ENCODE results near the gene TEKT2.

DNA sequence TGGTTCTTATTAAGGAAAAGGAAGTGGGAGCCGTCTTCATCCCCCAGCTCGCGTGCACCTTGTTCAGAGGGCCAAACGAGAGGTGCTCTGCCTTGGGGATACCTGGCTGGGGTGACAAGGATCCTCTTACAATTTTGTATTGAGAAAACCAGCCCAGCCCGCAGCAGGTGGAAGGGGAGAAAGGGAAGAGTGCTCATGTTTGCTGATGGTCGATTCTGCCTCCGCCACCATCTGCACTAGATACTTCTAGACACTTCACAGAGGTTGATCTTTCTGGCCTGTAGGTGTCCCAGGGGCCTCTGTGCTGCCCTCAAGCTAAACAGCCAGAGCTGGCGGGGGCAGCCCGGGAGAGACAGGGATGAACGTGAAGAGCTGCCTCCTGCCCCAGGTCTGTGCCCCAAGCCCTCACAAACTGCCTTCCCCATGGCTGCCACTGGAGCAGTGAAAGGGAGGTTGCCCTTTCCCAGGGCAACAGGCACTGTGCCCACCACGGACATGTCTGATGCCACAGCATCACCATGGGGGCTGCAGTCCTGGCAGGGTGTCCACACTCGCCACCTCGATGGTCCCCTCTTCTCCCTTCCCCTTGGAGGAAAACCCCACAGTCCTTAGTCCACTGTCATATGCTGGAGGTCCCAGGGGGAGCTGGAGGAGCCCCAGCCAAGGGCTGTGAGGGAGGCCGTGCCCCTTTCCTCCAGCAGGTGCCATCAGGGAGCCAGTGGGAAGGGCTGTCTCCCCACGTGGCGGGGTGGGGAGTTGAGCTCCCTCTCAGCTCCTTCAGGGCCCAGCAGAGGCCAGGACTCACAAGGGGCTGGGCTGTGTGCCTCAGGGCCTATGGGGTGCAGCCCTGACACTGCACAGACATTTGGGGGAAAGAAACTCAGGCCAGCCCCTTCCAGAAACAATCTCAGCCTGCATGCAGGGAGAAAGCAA, 12.9 kb downstream of the TEKT2 start:
- TF ChIP-seq, protein P1, sequence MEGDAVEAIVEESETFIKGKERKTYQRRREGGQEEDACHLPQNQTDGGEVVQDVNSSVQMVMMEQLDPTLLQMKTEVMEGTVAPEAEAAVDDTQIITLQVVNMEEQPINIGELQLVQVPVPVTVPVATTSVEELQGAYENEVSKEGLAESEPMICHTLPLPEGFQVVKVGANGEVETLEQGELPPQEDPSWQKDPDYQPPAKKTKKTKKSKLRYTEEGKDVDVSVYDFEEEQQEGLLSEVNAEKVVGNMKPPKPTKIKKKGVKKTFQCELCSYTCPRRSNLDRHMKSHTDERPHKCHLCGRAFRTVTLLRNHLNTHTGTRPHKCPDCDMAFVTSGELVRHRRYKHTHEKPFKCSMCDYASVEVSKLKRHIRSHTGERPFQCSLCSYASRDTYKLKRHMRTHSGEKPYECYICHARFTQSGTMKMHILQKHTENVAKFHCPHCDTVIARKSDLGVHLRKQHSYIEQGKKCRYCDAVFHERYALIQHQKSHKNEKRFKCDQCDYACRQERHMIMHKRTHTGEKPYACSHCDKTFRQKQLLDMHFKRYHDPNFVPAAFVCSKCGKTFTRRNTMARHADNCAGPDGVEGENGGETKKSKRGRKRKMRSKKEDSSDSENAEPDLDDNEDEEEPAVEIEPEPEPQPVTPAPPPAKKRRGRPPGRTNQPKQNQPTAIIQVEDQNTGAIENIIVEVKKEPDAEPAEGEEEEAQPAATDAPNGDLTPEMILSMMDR (tag by site-specific recombination; IDR thresholded peaks at IDR 0.05), result peak; percentile 94
- TF ChIP-seq ZNF221 (tag by site-specific recombination; IDR thresholded peaks at IDR 0.05; ENCODE audit: borderline replicate concordance) (no peak), HOXD13 (CRISPR knock-in tag; IDR thresholded peaks at IDR 0.05; ENCODE audit: borderline replicate concordance) (no peak), ZNF394 (tag by site-specific recombination; IDR thresholded peaks at IDR 0.05; ENCODE audit: borderline replicate concordance) (no peak), MYNN (tag by site-specific recombination; IDR thresholded peaks at IDR 0.05; ENCODE audit: borderline replicate concordance) (no peak), ZNF274 (IDR thresholded peaks at IDR 0.05; ENCODE audit: low read length) (no peak), ZNF274 (tag by site-specific recombination; IDR thresholded peaks at IDR 0.05; ENCODE audit: borderline replicate concordance) (no peak), MZF1 (tag by site-specific recombination; IDR thresholded peaks at IDR 0.05; ENCODE audit: borderline replicate concordance) (no peak), HOXA7 (CRISPR knock-in tag; IDR thresholded peaks at IDR 0.05; ENCODE audit: borderline replicate concordance) (no peak)
- TF ChIP-seq, protein P2, sequence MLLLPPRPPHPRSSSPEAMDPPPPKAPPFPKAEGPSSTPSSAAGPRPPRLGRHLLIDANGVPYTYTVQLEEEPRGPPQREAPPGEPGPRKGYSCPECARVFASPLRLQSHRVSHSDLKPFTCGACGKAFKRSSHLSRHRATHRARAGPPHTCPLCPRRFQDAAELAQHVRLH (tag by site-specific recombination; IDR thresholded peaks at IDR 0.05), result no peak
- TF ChIP-seq, protein P3, sequence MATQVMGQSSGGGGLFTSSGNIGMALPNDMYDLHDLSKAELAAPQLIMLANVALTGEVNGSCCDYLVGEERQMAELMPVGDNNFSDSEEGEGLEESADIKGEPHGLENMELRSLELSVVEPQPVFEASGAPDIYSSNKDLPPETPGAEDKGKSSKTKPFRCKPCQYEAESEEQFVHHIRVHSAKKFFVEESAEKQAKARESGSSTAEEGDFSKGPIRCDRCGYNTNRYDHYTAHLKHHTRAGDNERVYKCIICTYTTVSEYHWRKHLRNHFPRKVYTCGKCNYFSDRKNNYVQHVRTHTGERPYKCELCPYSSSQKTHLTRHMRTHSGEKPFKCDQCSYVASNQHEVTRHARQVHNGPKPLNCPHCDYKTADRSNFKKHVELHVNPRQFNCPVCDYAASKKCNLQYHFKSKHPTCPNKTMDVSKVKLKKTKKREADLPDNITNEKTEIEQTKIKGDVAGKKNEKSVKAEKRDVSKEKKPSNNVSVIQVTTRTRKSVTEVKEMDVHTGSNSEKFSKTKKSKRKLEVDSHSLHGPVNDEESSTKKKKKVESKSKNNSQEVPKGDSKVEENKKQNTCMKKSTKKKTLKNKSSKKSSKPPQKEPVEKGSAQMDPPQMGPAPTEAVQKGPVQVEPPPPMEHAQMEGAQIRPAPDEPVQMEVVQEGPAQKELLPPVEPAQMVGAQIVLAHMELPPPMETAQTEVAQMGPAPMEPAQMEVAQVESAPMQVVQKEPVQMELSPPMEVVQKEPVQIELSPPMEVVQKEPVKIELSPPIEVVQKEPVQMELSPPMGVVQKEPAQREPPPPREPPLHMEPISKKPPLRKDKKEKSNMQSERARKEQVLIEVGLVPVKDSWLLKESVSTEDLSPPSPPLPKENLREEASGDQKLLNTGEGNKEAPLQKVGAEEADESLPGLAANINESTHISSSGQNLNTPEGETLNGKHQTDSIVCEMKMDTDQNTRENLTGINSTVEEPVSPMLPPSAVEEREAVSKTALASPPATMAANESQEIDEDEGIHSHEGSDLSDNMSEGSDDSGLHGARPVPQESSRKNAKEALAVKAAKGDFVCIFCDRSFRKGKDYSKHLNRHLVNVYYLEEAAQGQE (tag by site-specific recombination; IDR thresholded peaks at IDR 0.05), result no peak
- TF ChIP-seq, protein P4, sequence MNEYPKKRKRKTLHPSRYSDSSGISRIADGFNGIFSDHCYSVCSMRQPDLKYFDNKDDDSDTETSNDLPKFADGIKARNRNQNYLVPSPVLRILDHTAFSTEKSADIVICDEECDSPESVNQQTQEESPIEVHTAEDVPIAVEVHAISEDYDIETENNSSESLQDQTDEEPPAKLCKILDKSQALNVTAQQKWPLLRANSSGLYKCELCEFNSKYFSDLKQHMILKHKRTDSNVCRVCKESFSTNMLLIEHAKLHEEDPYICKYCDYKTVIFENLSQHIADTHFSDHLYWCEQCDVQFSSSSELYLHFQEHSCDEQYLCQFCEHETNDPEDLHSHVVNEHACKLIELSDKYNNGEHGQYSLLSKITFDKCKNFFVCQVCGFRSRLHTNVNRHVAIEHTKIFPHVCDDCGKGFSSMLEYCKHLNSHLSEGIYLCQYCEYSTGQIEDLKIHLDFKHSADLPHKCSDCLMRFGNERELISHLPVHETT (tag by site-specific recombination; IDR thresholded peaks at IDR 0.05), result no peak
- TF ChIP-seq, protein P5, sequence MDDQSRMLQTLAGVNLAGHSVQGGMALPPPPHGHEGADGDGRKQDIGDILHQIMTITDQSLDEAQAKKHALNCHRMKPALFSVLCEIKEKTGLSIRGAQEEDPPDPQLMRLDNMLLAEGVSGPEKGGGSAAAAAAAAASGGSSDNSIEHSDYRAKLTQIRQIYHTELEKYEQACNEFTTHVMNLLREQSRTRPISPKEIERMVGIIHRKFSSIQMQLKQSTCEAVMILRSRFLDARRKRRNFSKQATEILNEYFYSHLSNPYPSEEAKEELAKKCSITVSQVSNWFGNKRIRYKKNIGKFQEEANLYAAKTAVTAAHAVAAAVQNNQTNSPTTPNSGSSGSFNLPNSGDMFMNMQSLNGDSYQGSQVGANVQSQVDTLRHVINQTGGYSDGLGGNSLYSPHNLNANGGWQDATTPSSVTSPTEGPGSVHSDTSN (CRISPR knock-in tag; IDR thresholded peaks at IDR 0.05), result no peak
- TF ChIP-seq, protein P6, sequence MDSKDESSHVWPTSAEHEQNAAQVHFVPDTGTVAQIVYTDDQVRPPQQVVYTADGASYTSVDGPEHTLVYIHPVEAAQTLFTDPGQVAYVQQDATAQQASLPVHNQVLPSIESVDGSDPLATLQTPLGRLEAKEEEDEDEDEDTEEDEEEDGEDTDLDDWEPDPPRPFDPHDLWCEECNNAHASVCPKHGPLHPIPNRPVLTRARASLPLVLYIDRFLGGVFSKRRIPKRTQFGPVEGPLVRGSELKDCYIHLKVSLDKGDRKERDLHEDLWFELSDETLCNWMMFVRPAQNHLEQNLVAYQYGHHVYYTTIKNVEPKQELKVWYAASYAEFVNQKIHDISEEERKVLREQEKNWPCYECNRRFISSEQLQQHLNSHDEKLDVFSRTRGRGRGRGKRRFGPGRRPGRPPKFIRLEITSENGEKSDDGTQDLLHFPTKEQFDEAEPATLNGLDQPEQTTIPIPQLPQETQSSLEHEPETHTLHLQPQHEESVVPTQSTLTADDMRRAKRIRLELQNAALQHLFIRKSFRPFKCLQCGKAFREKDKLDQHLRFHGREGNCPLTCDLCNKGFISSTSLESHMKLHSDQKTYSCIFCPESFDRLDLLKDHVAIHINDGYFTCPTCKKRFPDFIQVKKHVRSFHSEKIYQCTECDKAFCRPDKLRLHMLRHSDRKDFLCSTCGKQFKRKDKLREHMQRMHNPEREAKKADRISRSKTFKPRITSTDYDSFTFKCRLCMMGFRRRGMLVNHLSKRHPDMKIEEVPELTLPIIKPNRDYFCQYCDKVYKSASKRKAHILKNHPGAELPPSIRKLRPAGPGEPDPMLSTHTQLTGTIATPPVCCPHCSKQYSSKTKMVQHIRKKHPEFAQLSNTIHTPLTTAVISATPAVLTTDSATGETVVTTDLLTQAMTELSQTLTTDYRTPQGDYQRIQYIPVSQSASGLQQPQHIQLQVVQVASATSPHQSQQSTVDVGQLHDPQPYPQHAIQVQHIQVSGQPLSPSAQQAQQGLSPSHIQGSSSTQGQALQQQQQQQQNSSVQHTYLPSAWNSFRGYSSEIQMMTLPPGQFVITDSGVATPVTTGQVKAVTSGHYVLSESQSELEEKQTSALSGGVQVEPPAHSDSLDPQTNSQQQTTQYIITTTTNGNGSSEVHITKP (tag by site-specific recombination; IDR thresholded peaks at IDR 0.05), result no peak
- TF ChIP-seq, protein P7, sequence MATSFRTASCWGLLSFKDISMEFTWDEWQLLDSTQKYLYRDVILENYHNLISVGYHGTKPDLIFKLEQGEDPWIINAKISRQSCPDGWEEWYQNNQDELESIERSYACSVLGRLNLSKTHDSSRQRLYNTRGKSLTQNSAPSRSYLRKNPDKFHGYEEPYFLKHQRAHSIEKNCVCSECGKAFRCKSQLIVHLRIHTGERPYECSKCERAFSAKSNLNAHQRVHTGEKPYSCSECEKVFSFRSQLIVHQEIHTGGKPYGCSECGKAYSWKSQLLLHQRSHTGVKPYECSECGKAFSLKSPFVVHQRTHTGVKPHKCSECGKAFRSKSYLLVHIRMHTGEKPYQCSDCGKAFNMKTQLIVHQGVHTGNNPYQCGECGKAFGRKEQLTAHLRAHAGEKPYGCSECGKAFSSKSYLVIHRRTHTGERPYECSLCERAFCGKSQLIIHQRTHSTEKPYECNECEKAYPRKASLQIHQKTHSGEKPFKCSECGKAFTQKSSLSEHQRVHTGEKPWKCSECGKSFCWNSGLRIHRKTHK (tag by site-specific recombination; IDR thresholded peaks at IDR 0.05), result no peak

Data from HEK293 (cell line).